OCI-LY7 (cell line): Measurements from ENCODE around the gene TPD52L1.
"Not testable (repeated sequence)": the region's sequence is repeated elsewhere in the genome, so short reads cannot be mapped to it uniquely, and the experiment has no call there.

ENCODE experiments used
- EZH2phosphoT487 ChIP-seq: fragments of 200-600 bp; sonication (generic); IDR thresholded peaks from 2 replicates; pipeline ENCODE4 v1.6.1; 2018; ENCODE audit warnings: low read depth, borderline replicate concordance, mild to moderate bottlenecking, mixed run types, antibody characterized with exemption, low read length, moderate library complexity, mixed read lengths
- TF ChIP-seq, protein P1 (sequence below): fragments of 200-600 bp; sonication (generic); conservative IDR thresholded peaks from 2 replicates; pipeline ENCODE4 v1.5.1; 2014; ENCODE audit warnings: mild to moderate bottlenecking, antibody characterized with exemption, low read length, moderate library complexity, mixed read lengths

DNA sequence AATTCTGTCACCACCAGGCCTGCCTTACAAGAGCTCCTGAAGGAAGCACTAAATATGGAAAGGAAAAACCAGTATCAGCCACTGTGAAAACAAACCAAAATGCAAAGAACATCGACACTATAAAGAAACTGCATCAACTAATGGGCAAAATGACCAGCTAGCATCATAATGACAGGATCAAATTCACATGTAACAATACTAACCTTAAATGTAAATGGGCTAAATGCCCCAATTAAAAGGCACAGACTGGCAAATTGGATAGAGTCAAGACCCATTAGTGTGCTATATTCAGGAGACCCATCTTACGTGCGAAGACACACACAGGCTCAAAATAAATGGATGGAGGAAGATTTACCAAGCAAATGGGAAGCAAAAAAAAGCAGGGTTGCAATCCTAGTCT is 128.9 kb downstream of the TPD52L1 start:
- TF ChIP-seq, protein P1, sequence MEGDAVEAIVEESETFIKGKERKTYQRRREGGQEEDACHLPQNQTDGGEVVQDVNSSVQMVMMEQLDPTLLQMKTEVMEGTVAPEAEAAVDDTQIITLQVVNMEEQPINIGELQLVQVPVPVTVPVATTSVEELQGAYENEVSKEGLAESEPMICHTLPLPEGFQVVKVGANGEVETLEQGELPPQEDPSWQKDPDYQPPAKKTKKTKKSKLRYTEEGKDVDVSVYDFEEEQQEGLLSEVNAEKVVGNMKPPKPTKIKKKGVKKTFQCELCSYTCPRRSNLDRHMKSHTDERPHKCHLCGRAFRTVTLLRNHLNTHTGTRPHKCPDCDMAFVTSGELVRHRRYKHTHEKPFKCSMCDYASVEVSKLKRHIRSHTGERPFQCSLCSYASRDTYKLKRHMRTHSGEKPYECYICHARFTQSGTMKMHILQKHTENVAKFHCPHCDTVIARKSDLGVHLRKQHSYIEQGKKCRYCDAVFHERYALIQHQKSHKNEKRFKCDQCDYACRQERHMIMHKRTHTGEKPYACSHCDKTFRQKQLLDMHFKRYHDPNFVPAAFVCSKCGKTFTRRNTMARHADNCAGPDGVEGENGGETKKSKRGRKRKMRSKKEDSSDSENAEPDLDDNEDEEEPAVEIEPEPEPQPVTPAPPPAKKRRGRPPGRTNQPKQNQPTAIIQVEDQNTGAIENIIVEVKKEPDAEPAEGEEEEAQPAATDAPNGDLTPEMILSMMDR = not testable (repeated sequence)
- not testable (repeated sequence) for TF ChIP-seq EZH2phosphoT487
